Measurements from ENCODE around the gene SMARCA4.

The SMARCA4 gene

GRCh38 chr19:10983026-10983425 lies 22.2 kb downstream of the SMARCA4 start:
- TF ChIP-seq CTCF (conservative IDR thresholded peaks at IDR 0.05; ENCODE audit: low read length) = no peak
- DNase-seq (ENCODE audit: low read depth) = no peak
- H3K4me3 ChIP-seq (ENCODE audit: low read length) = no peak overlapping the region

GRCh38 chr19:10984166-10984735 lies 23.4 kb downstream of the SMARCA4 start:
- no peak overlapping the region for H3K4me3 ChIP-seq (ENCODE audit: low read length)
- TF ChIP-seq CTCF (conservative IDR thresholded peaks at IDR 0.05; ENCODE audit: low read length) = no peak
- no peak for DNase-seq (ENCODE audit: low read depth)

- no peak for TF ChIP-seq CTCF (conservative IDR thresholded peaks at IDR 0.05; ENCODE audit: low read length)
- H3K4me3 ChIP-seq (ENCODE audit: low read length) = no peak overlapping the region
- DNase-seq (ENCODE audit: low read depth) = no peak
These were observed 24.7 kb downstream of the SMARCA4 start for GRCh38 chr19:10985502-10985901.

- DNase-seq (ENCODE audit: low read depth) = no peak
- no peak overlapping the region for H3K4me3 ChIP-seq (ENCODE audit: low read length)
- no peak for TF ChIP-seq CTCF (conservative IDR thresholded peaks at IDR 0.05; ENCODE audit: low read length)
These were observed 25.7 kb downstream of the SMARCA4 start for GRCh38 chr19:10986301-10987127.

- DNase-seq (ENCODE audit: low read depth) = no peak
- no peak for TF ChIP-seq CTCF (conservative IDR thresholded peaks at IDR 0.05; ENCODE audit: low read length)
- H3K4me3 ChIP-seq (ENCODE audit: low read length) = no peak overlapping the region
These were observed 26.9 kb downstream of the SMARCA4 start for GRCh38 chr19:10987571-10988297.

GRCh38 chr19:10988380-10988779 lies 27.6 kb downstream of the SMARCA4 start:
- H3K4me3 ChIP-seq (ENCODE audit: low read length) = no peak overlapping the region
- no peak for TF ChIP-seq CTCF (conservative IDR thresholded peaks at IDR 0.05; ENCODE audit: low read length)
- DNase-seq (ENCODE audit: low read depth) = no peak

All from AG10803 (cell line).